Stimulated activated CD8-positive, alpha-beta memory T cell treated with anti-CD3 and anti-CD28 coated beads, Interleukin-4, amount 100 ng/mL, for 48 hours (primary cell): ENCODE results near the gene LRTM1.

Experiments
- DNase-seq: peaks from one replicate; pipeline ENCODE4 v3.0.0-alpha.2; 2020

Gene LRTM1

GRCh38 chr3:54939557-54940300 lies 11.9 kb upstream of the LRTM1 start:
- DNase-seq: no peak

- DNase-seq: no peak
Observed at GRCh38 chr3:54936561-54936960, 8.7 kb upstream of the LRTM1 start.

- no peak for DNase-seq
Observed at GRCh38 chr3:54935869-54936268, 8.0 kb upstream of the LRTM1 start.

- no peak for DNase-seq
Observed at GRCh38 chr3:54932606-54933005, 4.7 kb upstream of the LRTM1 start.

GRCh38 chr3:54931182-54931581 lies 3.3 kb upstream of the LRTM1 start:
- no peak for DNase-seq

- no peak for DNase-seq
Observed at GRCh38 chr3:54918516-54918915, 9.3 kb downstream of the LRTM1 start.

GRCh38 chr3:54917862-54918261 lies 10.0 kb downstream of the LRTM1 start:
- DNase-seq: no peak

- no peak for DNase-seq
Observed at GRCh38 chr3:54917174-54917573, 10.7 kb downstream of the LRTM1 start.

GRCh38 chr3:54916732-54917131 lies 11.1 kb downstream of the LRTM1 start:
- DNase-seq: no peak

GRCh38 chr3:54915976-54916375 lies 11.9 kb downstream of the LRTM1 start:
- no peak for DNase-seq

GRCh38 chr3:54915181-54915580 lies 12.7 kb downstream of the LRTM1 start:
- DNase-seq: no peak

- DNase-seq: no peak
Observed at GRCh38 chr3:54914180-54914579, 13.7 kb downstream of the LRTM1 start.

GRCh38 chr3:54909191-54909590 lies 18.7 kb downstream of the LRTM1 start:
- DNase-seq: no peak

GRCh38 chr3:54906763-54907162 lies 21.1 kb downstream of the LRTM1 start:
- DNase-seq: no peak

- no peak for DNase-seq
Observed at GRCh38 chr3:54905920-54906319, 21.9 kb downstream of the LRTM1 start.

- DNase-seq: no peak
Observed at GRCh38 chr3:54905261-54905888, 22.5 kb downstream of the LRTM1 start.

- DNase-seq: no peak
Observed at GRCh38 chr3:54901906-54902685, 25.8 kb downstream of the LRTM1 start.

- no peak for DNase-seq
Observed at GRCh38 chr3:54900838-54901591, 26.8 kb downstream of the LRTM1 start.

GRCh38 chr3:54899273-54899672 lies 28.6 kb downstream of the LRTM1 start:
- no peak for DNase-seq

- DNase-seq: no peak
Observed at GRCh38 chr3:54897028-54897711, 30.7 kb downstream of the LRTM1 start.

GRCh38 chr3:54895613-54896012 lies 32.2 kb downstream of the LRTM1 start:
- DNase-seq: no peak

GRCh38 chr3:54892168-54892567 lies 35.7 kb downstream of the LRTM1 start:
- DNase-seq: no peak

GRCh38 chr3:54891540-54891897 lies 36.3 kb downstream of the LRTM1 start:
- no peak for DNase-seq
